Measurements from ENCODE around the gene UBR2.

- TF ChIP-seq, protein P1, sequence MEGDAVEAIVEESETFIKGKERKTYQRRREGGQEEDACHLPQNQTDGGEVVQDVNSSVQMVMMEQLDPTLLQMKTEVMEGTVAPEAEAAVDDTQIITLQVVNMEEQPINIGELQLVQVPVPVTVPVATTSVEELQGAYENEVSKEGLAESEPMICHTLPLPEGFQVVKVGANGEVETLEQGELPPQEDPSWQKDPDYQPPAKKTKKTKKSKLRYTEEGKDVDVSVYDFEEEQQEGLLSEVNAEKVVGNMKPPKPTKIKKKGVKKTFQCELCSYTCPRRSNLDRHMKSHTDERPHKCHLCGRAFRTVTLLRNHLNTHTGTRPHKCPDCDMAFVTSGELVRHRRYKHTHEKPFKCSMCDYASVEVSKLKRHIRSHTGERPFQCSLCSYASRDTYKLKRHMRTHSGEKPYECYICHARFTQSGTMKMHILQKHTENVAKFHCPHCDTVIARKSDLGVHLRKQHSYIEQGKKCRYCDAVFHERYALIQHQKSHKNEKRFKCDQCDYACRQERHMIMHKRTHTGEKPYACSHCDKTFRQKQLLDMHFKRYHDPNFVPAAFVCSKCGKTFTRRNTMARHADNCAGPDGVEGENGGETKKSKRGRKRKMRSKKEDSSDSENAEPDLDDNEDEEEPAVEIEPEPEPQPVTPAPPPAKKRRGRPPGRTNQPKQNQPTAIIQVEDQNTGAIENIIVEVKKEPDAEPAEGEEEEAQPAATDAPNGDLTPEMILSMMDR (conservative IDR thresholded peaks at IDR 0.05 in 1 of 2, IDR thresholded peaks at IDR 0.05 in 1 of 2; ENCODE audit: extremely low read depth in 1 of 2, insufficient read depth in 1 of 2, low read depth in 1 of 2, low read length in 2 of 2), result no peak
- TF ChIP-seq EZH2 (IDR thresholded peaks at IDR 0.05; ENCODE audit: borderline replicate concordance, low read length), result no peak
Measured at GRCh38 chr6:42537536-42537935, 26.3 kb upstream of the UBR2 start.
